Upper lobe of right lung (tissue), 1 donor: ENCODE data around the gene CNPY4. TPM values are rescaled to one million over a fixed set of nuclear protein-coding genes. Genes with fewer than 3 reads are reported as not detected.

ENCODE experiments used
- ATAC-seq: fragments of 200-7000 bp; cut with Tn5 transposase; one replicate; pipeline ENCODE4 v1.9.1; 2020; ENCODE audit warnings: mild to moderate bottlenecking, moderate library complexity
- DNase-seq: peaks from one replicate; pipeline ENCODE4 v3.0.0-alpha.2; 2020
- H3K27ac ChIP-seq: fragments of 200-600 bp; one replicate; pipeline ENCODE4 v1.8.0; 2022
- H3K27me3 ChIP-seq: fragments of 200-600 bp; one replicate; pipeline ENCODE4 v1.8.0; 2022; ENCODE audit warnings: mild to moderate bottlenecking
- H3K36me3 ChIP-seq: fragments of 200-600 bp; one replicate; pipeline ENCODE4 v1.8.0; 2022
- H3K4me1 ChIP-seq: fragments of 200-600 bp; one replicate; pipeline ENCODE4 v1.8.0; 2022
- H3K4me3 ChIP-seq: fragments of 200-600 bp; one replicate; pipeline ENCODE4 v1.8.0; 2022; ENCODE audit warnings: mild to moderate bottlenecking
- H3K9me3 ChIP-seq: fragments of 200-600 bp; one replicate; pipeline ENCODE4 v1.8.0; 2022
- CTCF ChIP-seq: fragments of 200-600 bp; IDR thresholded peaks from one replicate; pipeline ENCODE4 v1.8.0; 2022; ENCODE audit warnings: antibody characterized with exemption
- intact Hi-C: fragments of 100-400 bp; cut with DNase I; formaldehyde crosslinking; loops from one replicate; pipeline ENCODE4 v1.11.0; 2022
- total RNA-seq: library from RNA; stranded (reverse); fragmentation: NEBNext Ultra II Directional; extraction: Animal tissue kit (Norgen Biotek cat#: 25700); gene quantifications from one replicate; pipeline ENCODE4 v1.2.1, GENCODE V29; 2021
- donor health status: DM: no; HTN: yes; CAD: no; lungs with severe emphysema.

CNPY4 gene
- total RNA-seq, 1 donor from 2014 or later = 9.8 TPM

- no peak for TF ChIP-seq CTCF
- peaks cover 39% of the 10 kb centered on the region for H3K36me3 ChIP-seq
- no peak for ATAC-seq
Observed at GRCh38 chr7:100115026-100115425, 4.4 kb upstream of the CNPY4 start.

GRCh38 chr7:100118388-100119071, 904 bp upstream of the CNPY4 start:
- Histone ChIP-seq H3K4me1 (peaks cover 13% of the 10 kb centered on the region), H3K36me3 (peaks cover 13% of the 10 kb centered on the region), H3K9me3 (no peaks in the 10 kb centered on the region), H3K27me3 (no peaks in the 10 kb centered on the region), H3K4me3 (peak overlapping the region; percentile 84), H3K27ac (peak overlapping the region; percentile 97)
- ATAC-seq (no peak), DNase-seq (no peak)
- intact Hi-C loops = no loop called here
- TF ChIP-seq CTCF = no peak

More at GRCh38 chr7:100115026-100115425, 4.4 kb upstream of the CNPY4 start:
- intact Hi-C loops = no loop called here
- no peak for DNase-seq
- H3K4me3 ChIP-seq = no peak overlapping the region
- H3K27ac ChIP-seq = no peak overlapping the region
- H3K9me3 ChIP-seq = no peaks in the 10 kb centered on the region
- peaks cover 7% of the 10 kb centered on the region for H3K4me1 ChIP-seq
- H3K27me3 ChIP-seq = no peaks in the 10 kb centered on the region

- Histone ChIP-seq H3K4me3 (peak overlapping the region; percentile 84), H3K27me3 (no peaks in the 10 kb centered on the region), H3K9me3 (no peaks in the 10 kb centered on the region), H3K27ac (peak overlapping the region; percentile 97), H3K36me3 (peaks cover 5% of the 10 kb centered on the region), H3K4me1 (peaks cover 13% of the 10 kb centered on the region)
- ATAC-seq = peak; percentile 50
- no peak for TF ChIP-seq CTCF
- intact Hi-C loops = no loop called here
- no peak for DNase-seq
Observed at GRCh38 chr7:100119970-100120732, 717 bp downstream of the CNPY4 start.

- DNase-seq (no peak), ATAC-seq (no peak)
- Histone ChIP-seq H3K4me1 (peaks cover 16% of the 10 kb centered on the region), H3K4me3 (peak overlapping the region; percentile 84), H3K27me3 (no peaks in the 10 kb centered on the region), H3K27ac (peak overlapping the region; percentile 97), H3K36me3 (peaks cover 5% of the 10 kb centered on the region), H3K9me3 (no peaks in the 10 kb centered on the region)
- TF ChIP-seq CTCF = no peak
- intact Hi-C loops = no loop called here
Observed at GRCh38 chr7:100120733-100121036, 1.3 kb downstream of the CNPY4 start.

- Histone ChIP-seq H3K27me3 (no peaks in the 10 kb centered on the region), H3K36me3 (peaks cover 5% of the 10 kb centered on the region), H3K4me1 (peaks cover 23% of the 10 kb centered on the region), H3K4me3 (no peak overlapping the region), H3K27ac (no peak overlapping the region), H3K9me3 (no peaks in the 10 kb centered on the region)
- no peak for DNase-seq
- intact Hi-C loops = no loop called here
- TF ChIP-seq CTCF = no peak
- ATAC-seq = no peak
Observed at GRCh38 chr7:100122067-100122466, 2.6 kb downstream of the CNPY4 start.
